ENCODE data around the gene PRSS38. TPM values are rescaled to one million over a fixed set of nuclear protein-coding genes. Genes with fewer than 3 reads are reported as not detected.
"Not testable (repeated sequence)": the region's sequence is repeated elsewhere in the genome, so short reads cannot be mapped to it uniquely, and the experiment has no call there.

The PRSS38 gene
- total RNA-seq, 1 donor from 2014 or later, result not detected

- DNase-seq (ENCODE audit: low spot score in 2 of 2) (no peak), FAIRE-seq (no peak)
Observed at GRCh38 chr1:227838181-227838580, 22.7 kb downstream of the PRSS38 start.

DNA sequence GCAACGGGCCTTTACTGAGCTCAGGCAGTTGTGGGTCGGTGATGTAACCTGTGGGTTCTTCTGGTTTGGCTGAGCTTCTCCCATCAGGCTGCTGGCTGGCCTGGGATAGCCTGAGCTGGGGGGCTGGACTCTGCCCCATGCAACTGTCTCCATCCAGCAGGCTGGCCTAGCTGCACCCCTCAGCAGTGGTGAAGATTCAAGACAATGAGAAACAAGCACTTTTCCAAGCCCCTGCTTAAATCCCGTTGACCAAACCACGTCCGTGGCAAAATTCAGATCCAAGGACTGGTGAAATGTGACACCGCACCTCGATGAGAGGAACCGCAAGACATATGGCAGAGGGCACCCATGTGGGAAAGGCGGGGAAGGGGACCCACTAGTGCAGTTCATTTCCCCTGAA is 25.6 kb downstream of the PRSS38 start:
- DNase-seq (ENCODE audit: low spot score in 2 of 2), result no peak

DNA sequence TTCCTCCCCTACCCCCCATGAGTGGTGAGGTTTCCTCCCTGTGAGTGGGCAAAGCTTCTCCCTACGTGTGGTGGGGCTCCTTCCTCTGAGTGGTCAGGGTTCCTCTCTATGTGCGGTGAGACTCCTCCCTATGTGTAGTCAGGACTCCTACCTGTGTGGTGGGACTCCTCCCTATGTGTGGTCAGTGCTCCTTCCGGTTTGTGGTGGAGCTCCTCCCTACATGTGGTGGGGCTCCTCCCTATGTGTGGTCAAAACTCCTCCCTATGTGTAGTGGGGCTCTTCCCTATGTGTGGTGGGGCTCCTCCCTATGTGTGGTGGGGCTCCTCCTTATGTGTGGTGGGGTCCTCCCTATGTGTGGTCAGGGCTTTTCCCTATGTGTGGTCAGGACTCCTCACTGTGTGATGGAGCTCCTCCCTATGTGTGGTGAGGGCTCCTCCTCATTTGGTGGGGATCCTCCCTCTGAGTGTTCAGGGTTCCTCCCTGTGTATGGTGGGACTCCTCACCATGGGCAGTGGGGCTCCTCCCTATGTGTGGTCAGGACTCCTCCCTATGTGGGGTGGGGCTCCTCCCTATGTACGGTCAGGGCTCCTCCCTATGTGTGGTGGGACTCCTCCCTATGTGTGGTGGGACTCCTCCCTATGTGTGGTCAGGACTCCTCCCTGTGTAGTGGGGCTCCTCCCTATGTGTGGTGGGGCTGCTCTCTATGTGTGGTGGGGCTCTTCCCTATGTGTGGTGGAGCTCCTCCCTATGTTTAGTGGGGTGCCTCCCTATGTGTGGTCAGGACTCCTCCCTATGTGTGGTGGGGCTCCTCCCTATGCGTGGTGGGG is 29.1 kb downstream of the PRSS38 start:
- no peak for DNase-seq (ENCODE audit: low spot score in 2 of 2)
- no peak for FAIRE-seq

More for the DNA sequence above, 25.6 kb downstream of the PRSS38 start:
- no peak for FAIRE-seq

DNA sequence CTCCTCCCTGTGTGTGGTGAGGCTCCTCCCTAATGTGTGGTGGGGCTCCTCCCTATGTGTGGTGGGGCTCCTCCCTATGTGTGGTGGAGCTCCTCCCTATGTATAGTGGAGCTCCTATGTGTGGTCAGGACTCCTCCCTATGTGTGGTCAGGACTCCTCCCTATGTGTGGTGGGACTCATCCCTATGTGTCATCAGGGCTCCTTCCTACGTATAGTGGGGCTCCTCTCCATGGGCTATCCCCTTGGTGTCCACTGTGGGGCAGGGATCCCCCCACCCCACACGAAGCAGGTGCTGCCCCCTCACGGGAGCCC is 29.6 kb downstream of the PRSS38 start:
- DNase-seq (ENCODE audit: low spot score in 2 of 2) (no peak), FAIRE-seq (no peak)

DNA sequence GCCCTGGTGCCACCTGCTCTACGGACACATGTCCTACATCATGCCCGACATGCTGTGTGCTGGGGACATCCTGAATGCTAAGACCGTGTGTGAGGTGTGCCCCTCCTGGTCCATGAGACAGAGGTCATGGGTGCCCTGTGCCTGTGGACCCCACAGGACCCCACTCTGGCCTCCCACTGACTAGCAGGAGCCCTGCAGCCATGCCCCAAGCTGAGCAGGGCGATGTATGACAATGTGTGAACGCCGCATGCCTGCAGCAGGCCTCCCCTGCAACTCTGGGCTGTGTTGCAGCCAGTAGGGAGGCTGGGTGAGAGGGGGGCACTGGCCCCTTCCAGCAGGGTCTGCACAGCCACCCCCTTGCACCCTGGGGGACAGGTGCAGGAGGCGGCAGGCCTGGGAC is 30.0 kb downstream of the PRSS38 start:
- no peak for DNase-seq (ENCODE audit: low spot score in 2 of 2)
- FAIRE-seq, result no peak

DNA sequence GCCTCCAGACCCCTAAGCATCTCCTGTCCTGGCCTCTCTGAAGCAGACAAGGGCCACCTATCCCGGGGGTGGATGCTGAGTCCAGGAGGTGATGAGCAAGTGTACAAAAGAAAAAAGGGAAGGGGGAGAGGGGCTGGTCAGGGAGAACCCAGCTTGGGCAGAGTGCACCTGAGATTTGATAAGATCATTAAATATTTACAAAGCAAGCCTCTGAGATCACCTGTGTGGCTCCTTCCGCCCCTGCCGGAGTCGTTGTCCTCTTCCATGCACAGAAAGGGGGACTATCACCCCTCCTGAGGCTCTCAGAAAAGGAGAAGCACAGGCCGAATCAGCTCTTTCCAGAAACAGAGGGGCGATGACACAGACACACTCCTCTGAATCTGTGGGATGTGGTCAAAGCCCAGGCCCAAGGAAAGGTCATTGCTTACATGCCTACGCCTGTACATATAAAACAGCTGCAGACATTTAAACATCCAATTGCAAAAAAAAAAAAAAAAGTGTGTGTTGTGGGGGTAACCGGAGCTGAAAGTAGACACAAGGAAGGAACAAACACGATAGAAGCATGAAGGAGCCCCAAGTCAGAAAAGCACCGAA is 30.9 kb downstream of the PRSS38 start:
- DNase-seq (ENCODE audit: low spot score in 2 of 2) (no peak), FAIRE-seq (no peak)

GRCh38 chr1:227847046-227847445 is 31.6 kb downstream of the PRSS38 start:
- FAIRE-seq; DNase-seq (ENCODE audit: low spot score in 2 of 2): not testable (repeated sequence)

DNA sequence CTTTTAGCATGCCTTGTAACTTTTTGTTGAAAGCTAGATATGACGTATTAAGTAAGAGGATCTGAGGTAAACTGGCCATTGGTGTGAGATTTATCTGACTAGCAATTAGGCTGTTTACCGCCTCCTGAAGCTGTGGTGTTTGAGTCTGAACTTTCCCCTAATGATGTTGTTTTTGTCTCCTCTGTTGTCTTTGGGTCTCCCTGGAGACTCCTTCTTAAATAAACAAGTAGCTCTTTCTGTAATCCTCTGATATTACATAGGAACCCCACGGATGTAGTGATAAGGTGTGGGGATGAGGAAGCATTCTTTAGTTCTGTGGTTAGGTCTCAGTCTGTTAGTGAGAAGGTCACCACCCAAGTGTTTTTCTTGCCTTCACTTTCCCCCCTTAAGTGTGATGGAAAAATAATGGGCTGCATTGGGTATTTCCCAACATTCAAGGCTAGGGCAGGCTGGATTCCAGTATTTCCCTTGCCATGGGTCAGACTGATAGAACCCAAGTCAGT is 33.0 kb downstream of the PRSS38 start:
- DNase-seq (ENCODE audit: low spot score in 2 of 2) (no peak), FAIRE-seq (no peak)

GRCh38 chr1:227849251-227849650 is 33.8 kb downstream of the PRSS38 start:
- no peak for DNase-seq (ENCODE audit: low spot score in 2 of 2)
- FAIRE-seq, result peak; percentile 6

DNA sequence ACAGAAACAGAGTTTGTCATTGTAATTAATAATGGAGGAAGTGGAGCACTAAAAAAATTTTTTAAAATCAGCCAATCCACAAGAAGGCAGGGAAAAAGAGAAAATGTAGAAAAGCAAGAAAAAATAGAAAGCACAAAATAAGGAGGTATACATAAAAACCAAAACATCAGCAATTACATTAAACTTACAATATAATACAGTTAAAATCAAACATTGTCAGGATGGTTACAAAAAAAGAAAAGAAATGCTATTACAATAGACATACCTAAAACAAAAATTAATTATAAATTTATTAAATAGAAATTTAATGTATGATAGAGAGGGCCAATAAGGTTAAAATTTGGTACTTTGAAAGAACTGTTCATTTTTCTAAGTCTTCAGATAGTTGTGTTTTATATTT is 38.7 kb downstream of the PRSS38 start:
- no peak for DNase-seq (ENCODE audit: low spot score in 2 of 2)
- peak; percentile 10 for FAIRE-seq

- FAIRE-seq (no peak), DNase-seq (ENCODE audit: low spot score in 2 of 2) (no peak)
Observed at GRCh38 chr1:227855687-227856086, 40.2 kb downstream of the PRSS38 start.

DNA sequence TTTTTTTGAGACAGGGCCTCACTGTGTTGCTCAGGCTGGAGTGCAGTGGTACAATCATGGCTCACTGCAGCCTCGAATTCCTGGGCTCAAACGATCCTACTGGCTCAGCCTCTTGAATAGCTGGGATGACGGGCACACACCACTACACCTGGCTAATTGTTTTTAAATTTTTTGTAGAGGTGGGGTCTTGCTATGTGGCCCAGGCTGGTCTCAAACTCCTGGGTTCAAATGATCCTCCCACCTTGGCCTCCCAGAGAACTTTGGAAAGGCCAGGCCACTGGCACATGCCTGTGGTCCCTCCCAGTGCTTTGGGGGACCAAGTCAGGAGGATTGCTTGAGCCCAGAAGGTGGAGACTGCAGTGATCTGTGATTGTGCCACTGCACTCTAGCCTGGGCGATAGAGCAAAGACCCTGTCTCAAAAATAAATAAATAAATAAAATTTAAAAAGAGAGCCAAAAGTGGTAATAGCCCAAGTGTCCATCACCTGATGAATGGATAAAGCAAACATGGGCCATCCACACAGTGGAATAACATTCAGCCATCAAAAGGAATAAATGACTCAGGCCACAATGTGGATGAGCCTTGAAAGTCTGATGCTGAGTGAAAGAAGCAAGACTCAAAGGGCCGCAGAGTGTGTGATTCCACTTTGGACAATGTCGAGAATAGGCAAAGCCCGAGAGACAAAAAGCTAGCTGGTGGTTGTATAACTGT is 40.8 kb downstream of the PRSS38 start:
- DNase-seq (ENCODE audit: low spot score in 2 of 2) (no peak), FAIRE-seq (no peak)

DNA sequence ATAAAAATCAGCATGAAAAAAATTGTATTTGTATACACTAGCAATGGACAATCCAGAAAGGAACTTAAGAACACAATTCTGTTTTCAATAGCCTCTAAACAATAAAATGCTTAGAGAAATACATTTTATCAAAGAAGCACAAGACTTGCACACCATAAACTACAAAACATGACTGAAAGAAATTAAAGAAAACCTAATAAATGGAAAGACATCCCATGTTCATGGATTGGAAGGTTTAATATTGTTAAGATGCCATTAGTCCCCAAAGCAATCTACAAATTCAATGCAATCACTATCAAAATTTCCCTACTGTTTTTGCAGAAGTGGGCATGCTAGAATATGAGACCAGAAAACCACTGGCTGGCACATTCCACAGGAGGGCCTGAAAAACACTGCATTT is 49.4 kb downstream of the PRSS38 start:
- FAIRE-seq, result no peak

GRCh38 chr1:227869279-227869842 is 53.9 kb downstream of the PRSS38 start:
- DNase-seq (ENCODE audit: low spot score in 2 of 2) (no peak), FAIRE-seq (no peak)

More for the DNA sequence above, 49.4 kb downstream of the PRSS38 start:
- DNase-seq (ENCODE audit: low spot score in 2 of 2), result no peak

DNA sequence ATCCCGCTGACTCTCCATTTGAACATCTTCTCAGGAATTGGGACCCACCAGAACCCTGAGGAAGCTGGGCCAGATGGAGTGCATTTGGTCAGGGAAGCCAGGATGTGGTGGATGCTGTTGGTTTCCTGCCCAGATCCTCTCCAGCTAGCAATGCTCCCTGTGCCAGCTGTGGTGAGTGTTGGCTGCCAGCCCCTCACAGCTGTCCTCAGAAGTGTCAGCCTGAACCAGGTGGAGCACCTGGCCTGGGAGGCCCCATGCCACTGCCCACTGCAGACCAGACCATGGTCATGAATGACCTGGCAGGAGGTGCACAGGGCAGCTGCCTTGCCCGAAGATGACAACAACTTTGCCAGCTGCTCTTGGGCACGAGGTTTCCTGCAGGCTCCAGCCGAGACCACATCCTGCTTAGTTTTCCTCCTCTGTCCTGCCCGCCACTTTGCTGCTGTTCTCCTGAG is 54.4 kb downstream of the PRSS38 start:
- DNase-seq (ENCODE audit: low spot score in 2 of 2) (no peak), FAIRE-seq (no peak)

DNA sequence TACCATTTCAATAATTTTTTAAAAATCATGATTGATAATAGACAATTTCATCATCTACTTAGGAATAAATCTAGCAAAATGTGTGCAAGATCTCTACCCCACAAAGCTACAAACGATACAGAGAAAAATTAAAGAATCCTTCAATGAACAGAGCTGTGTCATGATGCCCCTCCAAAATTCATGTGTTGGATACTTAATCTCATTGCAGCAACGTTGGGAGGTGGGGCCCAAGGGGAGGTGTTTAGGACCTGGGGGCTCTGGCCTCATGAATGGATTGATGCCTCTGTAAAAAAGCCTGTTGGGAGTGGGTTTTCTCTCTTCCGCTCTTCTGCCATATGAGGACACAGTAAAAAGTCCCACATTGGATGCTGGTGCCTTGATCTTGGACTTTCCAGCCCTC is 54.9 kb downstream of the PRSS38 start:
- DNase-seq (ENCODE audit: low spot score in 2 of 2) (no peak), FAIRE-seq (no peak)

DNA sequence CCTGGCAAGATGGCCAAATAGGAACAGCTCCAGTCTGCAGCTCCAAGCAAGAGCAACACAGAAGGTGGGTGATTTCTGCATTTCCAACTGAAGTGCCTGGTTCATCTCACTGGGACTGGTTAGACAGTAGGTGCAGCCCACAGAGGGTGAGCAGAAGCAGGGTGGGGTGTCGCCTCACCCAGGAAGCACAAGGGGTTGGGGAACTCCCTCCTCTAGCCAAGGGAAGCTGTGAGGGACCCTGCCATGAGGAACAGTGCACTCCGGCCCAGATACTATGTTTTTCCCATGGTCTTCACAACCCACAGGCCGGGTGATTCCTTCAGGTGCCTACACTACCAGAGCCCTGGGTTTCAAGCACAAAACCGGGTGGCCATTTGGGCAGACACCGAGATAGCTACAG is 56.4 kb downstream of the PRSS38 start:
- not testable (repeated sequence) for FAIRE-seq

GRCh38 chr1:227877810-227878209 is 62.3 kb downstream of the PRSS38 start:
- FAIRE-seq; DNase-seq (ENCODE audit: low spot score in 2 of 2): not testable (repeated sequence)

More for the DNA sequence above, 56.4 kb downstream of the PRSS38 start:
- DNase-seq (ENCODE audit: low spot score in 2 of 2), result not testable (repeated sequence)

DNA sequence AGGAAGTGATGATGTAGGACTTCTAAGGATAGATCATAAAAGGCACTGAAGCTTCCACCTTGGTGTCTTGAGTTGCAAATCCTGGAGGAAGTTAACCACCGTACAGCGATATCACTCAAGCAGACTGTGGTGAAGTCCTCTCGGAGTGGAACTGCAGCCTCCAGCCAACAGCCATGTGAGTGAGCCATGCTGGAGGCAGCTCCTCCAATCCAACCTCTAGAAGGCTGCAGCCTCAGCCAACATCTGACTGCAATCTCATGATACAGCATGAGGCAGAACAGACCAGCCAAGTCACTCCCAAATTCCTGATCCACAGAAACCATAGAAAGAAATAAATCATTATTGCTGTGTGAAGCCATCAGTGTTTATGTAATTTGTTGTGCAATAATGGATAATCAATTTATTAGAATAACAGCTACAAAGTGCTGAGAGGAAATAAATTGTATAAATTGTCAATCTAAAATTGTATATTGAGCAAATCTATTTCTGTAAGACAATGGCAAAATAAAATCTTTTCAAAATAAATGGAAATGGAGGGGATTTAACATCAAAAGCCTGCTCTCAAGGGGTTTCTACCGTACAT is 65.0 kb downstream of the PRSS38 start:
- no peak for DNase-seq (ENCODE audit: low spot score in 2 of 2)
- FAIRE-seq, result no peak

GRCh38 chr1:227883073-227883520 is 67.6 kb downstream of the PRSS38 start:
- FAIRE-seq, result no peak
- no peak for DNase-seq (ENCODE audit: low spot score in 2 of 2)

Data from frontal cortex (tissue), 4 donors.